ENCODE data around the gene PTPRM. TPM values are rescaled to one million over a fixed set of nuclear protein-coding genes. Genes with fewer than 3 reads are reported as not detected.

PTPRM gene
- total RNA-seq, 1 experiment from 2014 or later = 14.5 TPM

- H3K36me3 ChIP-seq (ENCODE audit: control insufficient read depth in 1 of 2, insufficient read depth in 2 of 2, low read length in 2 of 2) = no peaks in the 10 kb centered on the region
- TF ChIP-seq RAD21 (IDR thresholded peaks at IDR 0.05; ENCODE audit: low read depth) = no peak
- TF ChIP-seq MAX (IDR thresholded peaks at IDR 0.05) = no peak
- no peak for TF ChIP-seq SRF (IDR thresholded peaks at IDR 0.05; ENCODE audit: low read depth)
- no peak for TF ChIP-seq EZH2 (IDR thresholded peaks at IDR 0.05)
- no peak for TF ChIP-seq FOSL1 (IDR thresholded peaks at IDR 0.05; ENCODE audit: low read depth)
- TF ChIP-seq, protein P1, sequence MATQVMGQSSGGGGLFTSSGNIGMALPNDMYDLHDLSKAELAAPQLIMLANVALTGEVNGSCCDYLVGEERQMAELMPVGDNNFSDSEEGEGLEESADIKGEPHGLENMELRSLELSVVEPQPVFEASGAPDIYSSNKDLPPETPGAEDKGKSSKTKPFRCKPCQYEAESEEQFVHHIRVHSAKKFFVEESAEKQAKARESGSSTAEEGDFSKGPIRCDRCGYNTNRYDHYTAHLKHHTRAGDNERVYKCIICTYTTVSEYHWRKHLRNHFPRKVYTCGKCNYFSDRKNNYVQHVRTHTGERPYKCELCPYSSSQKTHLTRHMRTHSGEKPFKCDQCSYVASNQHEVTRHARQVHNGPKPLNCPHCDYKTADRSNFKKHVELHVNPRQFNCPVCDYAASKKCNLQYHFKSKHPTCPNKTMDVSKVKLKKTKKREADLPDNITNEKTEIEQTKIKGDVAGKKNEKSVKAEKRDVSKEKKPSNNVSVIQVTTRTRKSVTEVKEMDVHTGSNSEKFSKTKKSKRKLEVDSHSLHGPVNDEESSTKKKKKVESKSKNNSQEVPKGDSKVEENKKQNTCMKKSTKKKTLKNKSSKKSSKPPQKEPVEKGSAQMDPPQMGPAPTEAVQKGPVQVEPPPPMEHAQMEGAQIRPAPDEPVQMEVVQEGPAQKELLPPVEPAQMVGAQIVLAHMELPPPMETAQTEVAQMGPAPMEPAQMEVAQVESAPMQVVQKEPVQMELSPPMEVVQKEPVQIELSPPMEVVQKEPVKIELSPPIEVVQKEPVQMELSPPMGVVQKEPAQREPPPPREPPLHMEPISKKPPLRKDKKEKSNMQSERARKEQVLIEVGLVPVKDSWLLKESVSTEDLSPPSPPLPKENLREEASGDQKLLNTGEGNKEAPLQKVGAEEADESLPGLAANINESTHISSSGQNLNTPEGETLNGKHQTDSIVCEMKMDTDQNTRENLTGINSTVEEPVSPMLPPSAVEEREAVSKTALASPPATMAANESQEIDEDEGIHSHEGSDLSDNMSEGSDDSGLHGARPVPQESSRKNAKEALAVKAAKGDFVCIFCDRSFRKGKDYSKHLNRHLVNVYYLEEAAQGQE (IDR thresholded peaks at IDR 0.05; ENCODE audit: low read depth) = no peak
- TF ChIP-seq ZFX (IDR thresholded peaks at IDR 0.05) = no peak
- TF ChIP-seq, protein P2, sequence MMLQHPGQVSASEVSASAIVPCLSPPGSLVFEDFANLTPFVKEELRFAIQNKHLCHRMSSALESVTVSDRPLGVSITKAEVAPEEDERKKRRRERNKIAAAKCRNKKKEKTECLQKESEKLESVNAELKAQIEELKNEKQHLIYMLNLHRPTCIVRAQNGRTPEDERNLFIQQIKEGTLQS (IDR thresholded peaks at IDR 0.05) = no peak
- TF ChIP-seq YY1 (IDR thresholded peaks at IDR 0.05; ENCODE audit: extremely low read depth, insufficient replicate concordance, low read depth, low read length) = no peak
- no peak for TF ChIP-seq CBX3 (IDR thresholded peaks at IDR 0.05; ENCODE audit: low read depth)
- no peak for TF ChIP-seq SP1 (IDR thresholded peaks at IDR 0.05; ENCODE audit: low read depth)
- no peak for TF ChIP-seq CEBPB (IDR thresholded peaks at IDR 0.05; ENCODE audit: low read depth)
- TF ChIP-seq, protein P3, sequence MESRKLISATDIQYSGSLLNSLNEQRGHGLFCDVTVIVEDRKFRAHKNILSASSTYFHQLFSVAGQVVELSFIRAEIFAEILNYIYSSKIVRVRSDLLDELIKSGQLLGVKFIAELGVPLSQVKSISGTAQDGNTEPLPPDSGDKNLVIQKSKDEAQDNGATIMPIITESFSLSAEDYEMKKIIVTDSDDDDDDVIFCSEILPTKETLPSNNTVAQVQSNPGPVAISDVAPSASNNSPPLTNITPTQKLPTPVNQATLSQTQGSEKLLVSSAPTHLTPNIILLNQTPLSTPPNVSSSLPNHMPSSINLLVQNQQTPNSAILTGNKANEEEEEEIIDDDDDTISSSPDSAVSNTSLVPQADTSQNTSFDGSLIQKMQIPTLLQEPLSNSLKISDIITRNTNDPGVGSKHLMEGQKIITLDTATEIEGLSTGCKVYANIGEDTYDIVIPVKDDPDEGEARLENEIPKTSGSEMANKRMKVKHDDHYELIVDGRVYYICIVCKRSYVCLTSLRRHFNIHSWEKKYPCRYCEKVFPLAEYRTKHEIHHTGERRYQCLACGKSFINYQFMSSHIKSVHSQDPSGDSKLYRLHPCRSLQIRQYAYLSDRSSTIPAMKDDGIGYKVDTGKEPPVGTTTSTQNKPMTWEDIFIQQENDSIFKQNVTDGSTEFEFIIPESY (IDR thresholded peaks at IDR 0.05; ENCODE audit: extremely low read depth, insufficient replicate concordance, low read length) = no peak
- no peak overlapping the region for H3K4me2 ChIP-seq (ENCODE audit: low read length)
- no peak overlapping the region for H3K4me3 ChIP-seq (replicated peaks in 1 of 2; ENCODE audit: low read depth in 1 of 2, low read length in 2 of 2)
- ChIA-PET CTCF (no interaction called here), POLR2A (no interaction called here), RAD21 (ENCODE audit: low non-redundant PET in 1 of 2, low total read pairs in 2 of 2, uncharacterized antibody in 2 of 2, unreplicated experiment in 2 of 2) (no interaction called here)
- H3K9me2 ChIP-seq (ENCODE audit: insufficient read depth) = no peaks in the 10 kb centered on the region
- BruUV-seq (replicated peaks) = no TSS peak
- no peak overlapping the region for H3K27ac ChIP-seq (ENCODE audit: low read depth, low read length)
- intact Hi-C loops (cut with micrococcal nuclease) = no loop called here
- H3K9ac ChIP-seq (ENCODE audit: low read length) = no peak overlapping the region
- ATAC-seq (no peak), DNase-seq (ENCODE audit: low read depth, low spot score) (no peak)
- no peaks in the 10 kb centered on the region for H4K20me1 ChIP-seq (ENCODE audit: insufficient read depth)
- H3K79me2 ChIP-seq (ENCODE audit: insufficient read depth, low read length) = no peaks in the 10 kb centered on the region
- H3K4me1 ChIP-seq (ENCODE audit: control insufficient read depth in 1 of 2, insufficient read depth in 2 of 2, low read length in 2 of 2) = no peaks in the 10 kb centered on the region
- no peaks in the 10 kb centered on the region for H3K9me3 ChIP-seq (ENCODE audit: control insufficient read depth in 1 of 2, insufficient read depth in 1 of 2, low read depth in 1 of 2, low read length in 2 of 2)
- 0 out of 2 replicates have a peak, but pooled peaks cover 5% of the 10 kb centered on the region for H3K27me3 ChIP-seq (ENCODE audit: insufficient read depth, low read length)
- H2AFZ ChIP-seq (ENCODE audit: low read depth, low read length, poor library complexity, severe bottlenecking) = no peak overlapping the region
Observed at GRCh38 chr18:7605705-7606104, 38.6 kb downstream of the PTPRM start.

Data from HCT116 (cell line).